ENCODE measurements around the gene MFSD12. TPM values are rescaled to one million over a fixed set of nuclear protein-coding genes. Genes with fewer than 3 reads are reported as not detected.
A peak's percentile ranks its signal among the peaks of the same experiment; 100 is the strongest.

MFSD12 gene
- polyA plus RNA-seq, 1 experiment: 23.7 TPM

DNA sequence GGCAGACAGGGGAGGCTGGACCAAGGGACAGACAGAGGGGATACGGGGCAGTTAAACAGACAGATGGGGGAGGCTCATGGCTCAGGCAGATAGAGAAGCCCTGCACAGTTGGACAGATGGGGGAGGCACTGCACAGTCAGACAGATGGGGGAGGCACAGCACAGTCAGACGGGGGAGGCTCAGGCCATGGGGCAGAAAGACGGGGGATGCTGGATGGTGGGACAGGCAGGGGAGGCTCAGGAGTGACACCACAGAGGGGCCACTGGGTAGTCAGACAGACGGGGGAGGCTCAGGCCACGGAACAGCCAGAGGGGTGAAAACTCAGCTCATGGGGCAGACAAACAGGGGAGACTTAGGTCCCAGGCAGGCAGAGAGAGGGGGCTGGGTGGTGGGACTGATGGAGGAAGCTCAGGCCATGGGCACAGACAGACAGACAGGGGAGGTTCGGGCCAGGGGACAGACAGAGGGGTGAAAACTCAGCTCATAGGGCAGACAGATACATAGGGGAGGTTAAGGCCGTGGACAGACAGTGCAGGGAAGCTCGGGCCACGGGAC lies 886 bp downstream of the MFSD12 start:
- ChIA-PET POLR2A (interaction anchor here (0.6 kb wide), 1 partner anchor 16 kb away, joined by 7 read pairs; no protein-coding TSS in a partner anchor), CTCF (interaction anchor here (1.4 kb wide), 1 partner anchor 10 kb away, joined by 4 read pairs; no protein-coding TSS in a partner anchor)
- H3K27me3 ChIP-seq (ENCODE audit: control insufficient read depth, insufficient read depth, low read length): no peaks in the 10 kb centered on the region
- peak overlapping the region; percentile 88 for H3K4me3 ChIP-seq (ENCODE audit: low read depth, low read length)
- H3K27ac ChIP-seq (ENCODE audit: low read depth, low read length): no peak overlapping the region
- no peak for DNase-seq (ENCODE audit: low read depth, low spot score)
- TF ChIP-seq, protein P1, sequence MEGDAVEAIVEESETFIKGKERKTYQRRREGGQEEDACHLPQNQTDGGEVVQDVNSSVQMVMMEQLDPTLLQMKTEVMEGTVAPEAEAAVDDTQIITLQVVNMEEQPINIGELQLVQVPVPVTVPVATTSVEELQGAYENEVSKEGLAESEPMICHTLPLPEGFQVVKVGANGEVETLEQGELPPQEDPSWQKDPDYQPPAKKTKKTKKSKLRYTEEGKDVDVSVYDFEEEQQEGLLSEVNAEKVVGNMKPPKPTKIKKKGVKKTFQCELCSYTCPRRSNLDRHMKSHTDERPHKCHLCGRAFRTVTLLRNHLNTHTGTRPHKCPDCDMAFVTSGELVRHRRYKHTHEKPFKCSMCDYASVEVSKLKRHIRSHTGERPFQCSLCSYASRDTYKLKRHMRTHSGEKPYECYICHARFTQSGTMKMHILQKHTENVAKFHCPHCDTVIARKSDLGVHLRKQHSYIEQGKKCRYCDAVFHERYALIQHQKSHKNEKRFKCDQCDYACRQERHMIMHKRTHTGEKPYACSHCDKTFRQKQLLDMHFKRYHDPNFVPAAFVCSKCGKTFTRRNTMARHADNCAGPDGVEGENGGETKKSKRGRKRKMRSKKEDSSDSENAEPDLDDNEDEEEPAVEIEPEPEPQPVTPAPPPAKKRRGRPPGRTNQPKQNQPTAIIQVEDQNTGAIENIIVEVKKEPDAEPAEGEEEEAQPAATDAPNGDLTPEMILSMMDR (IDR thresholded peaks at IDR 0.05; ENCODE audit: low read depth, low read length): no peak
- no peaks in the 10 kb centered on the region; the same call in 1 of the 2 replicates for H3K9me3 ChIP-seq (ENCODE audit: control insufficient read depth, insufficient read depth, low read length)

DNA sequence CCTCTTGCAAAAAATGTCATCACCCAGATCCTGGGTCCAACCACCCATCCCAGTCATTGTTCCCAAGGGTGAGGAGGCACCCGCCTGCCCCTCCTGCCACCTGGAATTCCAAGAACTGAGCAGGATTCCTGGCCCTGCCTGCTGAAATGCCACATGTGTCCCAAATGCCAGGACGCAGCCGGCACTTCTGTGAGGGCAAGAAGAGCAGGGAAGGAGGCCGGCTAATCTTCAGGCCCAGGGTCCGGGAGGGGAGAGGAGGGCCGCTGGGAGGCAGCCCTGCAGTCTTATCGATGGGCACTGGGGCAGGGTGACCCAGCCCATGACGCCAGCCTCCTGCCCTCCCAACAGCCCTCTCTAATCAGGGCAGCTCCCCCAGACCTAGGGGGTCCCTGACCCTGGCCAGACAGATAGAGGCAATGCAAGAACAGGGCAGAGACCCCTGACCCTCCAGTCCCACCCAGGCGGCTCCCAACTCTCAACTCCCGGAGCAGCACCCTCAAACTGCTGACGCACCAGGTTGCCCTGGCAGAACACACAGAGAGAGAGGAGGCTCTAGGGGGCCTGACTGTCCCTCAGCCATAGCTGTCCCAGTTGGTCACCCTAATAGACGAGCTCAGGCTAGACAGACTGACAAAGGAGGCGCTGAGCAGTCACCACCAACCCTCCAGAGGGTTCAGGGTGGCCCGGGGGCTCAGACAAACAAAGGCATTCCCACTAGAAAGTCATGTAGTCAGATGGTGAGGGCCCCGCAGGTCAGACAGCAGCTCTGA lies 1.5 kb downstream of the MFSD12 start:
- Histone ChIP-seq H3K27ac (ENCODE audit: low read depth, low read length) (no peak overlapping the region), H3K9me3 (ENCODE audit: control insufficient read depth, insufficient read depth, low read length) (peaks cover 4% of the 10 kb centered on the region; the same call in 1 of the 2 replicates), H3K4me3 (ENCODE audit: low read depth, low read length) (peak overlapping the region; percentile 88), H3K27me3 (ENCODE audit: control insufficient read depth, insufficient read depth, low read length) (no peaks in the 10 kb centered on the region)
- ChIA-PET CTCF (interaction anchor here (0.6 to 1.4 kb wide), 2 partner anchors 9 to 432 kb away, joined by 4 read pairs; no protein-coding TSS in a partner anchor), POLR2A (no interaction called here)
- TF ChIP-seq, protein P1 (IDR thresholded peaks at IDR 0.05; ENCODE audit: low read depth, low read length): no peak
- DNase-seq (ENCODE audit: low read depth, low spot score): no peak

DNA sequence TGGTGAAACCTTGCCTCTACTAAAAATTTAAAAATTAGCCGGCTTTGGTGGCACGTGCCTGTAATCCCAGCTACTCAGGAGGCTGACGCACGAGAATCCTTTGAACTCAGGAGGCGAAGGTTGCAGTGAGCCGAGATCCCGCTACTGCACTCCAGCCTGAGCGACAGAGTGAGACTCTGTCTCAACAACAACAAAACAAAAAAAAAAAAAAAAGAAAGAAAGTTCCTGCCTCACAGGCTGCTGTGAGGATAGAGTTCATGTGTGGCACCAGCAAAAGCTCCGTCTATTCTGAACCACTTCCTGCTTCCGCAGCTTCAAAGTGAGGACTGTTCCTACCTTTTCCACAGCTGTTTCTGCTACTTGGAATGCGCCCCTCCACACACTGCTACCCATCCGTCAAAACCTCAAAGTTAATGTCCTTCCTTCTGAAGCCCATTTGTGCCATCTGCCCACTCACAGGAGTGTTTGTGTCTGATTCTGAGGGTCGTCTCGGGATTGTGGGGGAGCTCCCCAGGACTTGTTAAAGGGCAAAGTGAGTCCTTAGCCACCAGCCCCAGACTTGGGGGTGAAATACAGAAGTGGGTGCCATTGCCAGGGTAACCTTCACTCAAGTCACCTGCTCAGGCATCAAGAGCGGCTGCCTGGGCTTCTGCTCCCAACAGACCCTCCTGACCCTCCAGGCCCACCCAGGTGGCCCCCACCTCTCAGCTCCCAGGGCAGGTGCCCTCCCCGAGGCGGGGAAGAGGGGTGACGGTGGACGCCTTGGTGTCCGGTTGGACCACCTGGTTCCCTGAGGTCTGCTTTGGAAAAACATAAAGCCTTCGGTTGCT lies 2.9 kb downstream of the MFSD12 start:
- no peak for DNase-seq (ENCODE audit: low read depth, low spot score)
- H3K9me3 ChIP-seq (ENCODE audit: control insufficient read depth, insufficient read depth, low read length): peaks cover 5% of the 10 kb centered on the region; the same call in 1 of the 2 replicates
- ChIA-PET CTCF (interaction anchor here (1.1 kb wide), 1 partner anchor 9 kb away, joined by 4 read pairs; no protein-coding TSS in a partner anchor), POLR2A (interaction anchor here (0.5 to 0.6 kb wide), 2 partner anchors 14 to 472 kb away, joined by 3 to 4 read pairs; no protein-coding TSS in a partner anchor)
- H3K27me3 ChIP-seq (ENCODE audit: control insufficient read depth, insufficient read depth, low read length): no peaks in the 10 kb centered on the region
- TF ChIP-seq, protein P1 (IDR thresholded peaks at IDR 0.05; ENCODE audit: low read depth, low read length): no peak
- H3K4me3 ChIP-seq (ENCODE audit: low read depth, low read length): no peak overlapping the region
- H3K27ac ChIP-seq (ENCODE audit: low read depth, low read length): no peak overlapping the region

DNA sequence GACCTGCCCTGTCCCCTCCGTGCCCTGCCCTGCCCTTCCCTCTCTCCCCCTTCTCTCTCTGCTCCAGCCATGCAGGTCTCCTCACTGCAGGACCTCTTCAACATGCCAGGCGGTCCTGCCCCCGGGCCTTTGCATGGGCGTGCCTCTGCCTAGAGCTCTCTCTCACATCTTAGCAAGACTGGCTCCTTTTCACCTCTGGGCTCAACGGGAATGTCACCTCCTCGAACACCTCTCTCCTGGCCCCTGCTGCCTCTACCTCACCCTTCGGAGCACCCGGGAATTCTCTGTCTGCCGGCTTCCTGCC lies 5.6 kb downstream of the MFSD12 start:
- CTCF ChIA-PET: no interaction called here
- POLR2A ChIA-PET: interaction anchor here (0.6 kb wide), 1 partner anchor 424 kb away, joined by 5 read pairs; no protein-coding TSS in a partner anchor
- H3K4me3 ChIP-seq (ENCODE audit: low read depth, low read length): no peak overlapping the region
- H3K27ac ChIP-seq (ENCODE audit: low read depth, low read length): no peak overlapping the region
- H3K27me3 ChIP-seq (ENCODE audit: control insufficient read depth, insufficient read depth, low read length): no peaks in the 10 kb centered on the region
- H3K9me3 ChIP-seq (ENCODE audit: control insufficient read depth, insufficient read depth, low read length): peaks cover 5% of the 10 kb centered on the region; the same call in 1 of the 2 replicates
- DNase-seq (ENCODE audit: low read depth, low spot score): no peak
- TF ChIP-seq, protein P1 (IDR thresholded peaks at IDR 0.05; ENCODE audit: low read depth, low read length): no peak

Data from AG04450 (cell line).